Activated CD4-positive, alpha-beta T cell treated with anti-CD3 and anti-CD28 coated beads for 36 hours (primary cell): ENCODE measurements around the gene TH. TPM values are rescaled to one million over a fixed set of nuclear protein-coding genes. Genes with fewer than 3 reads are reported as not detected.

Experiments
- ATAC-seq: fragments of 200-7000 bp; cut with Tn5 transposase; one replicate; pipeline ENCODE4 v1.10.0; 2021; ENCODE audit warnings: mild to moderate bottlenecking, moderate library complexity
- CTCF ChIA-PET: fragments of 350-600 bp; sonication (Branson Sonifier 250); formaldehyde crosslinking; loops from one replicate; lab custom pipeline; 2021; ENCODE audit warnings: antibody characterized with exemption; lab: Charles Lee
- POLR2A ChIA-PET: fragments of 350-600 bp; sonication (Branson Sonifier 250); formaldehyde crosslinking; loops from one replicate; lab custom pipeline; 2021; ENCODE audit warnings: antibody characterized with exemption, inconsistent platforms; lab: Charles Lee
- DNase-seq: peaks from one replicate; pipeline ENCODE4 v3.0.0-alpha.2; 2020
- H3K27ac Mint-ChIP-seq: one replicate; pipeline ENCODE4 v1.8.0; 2021; ENCODE audit warnings: mixed read lengths
- H3K27me3 Mint-ChIP-seq: one replicate; pipeline ENCODE4 v1.8.0; 2021; ENCODE audit warnings: mixed read lengths
- H3K36me3 Mint-ChIP-seq: one replicate; pipeline ENCODE4 v1.8.0; 2021; ENCODE audit warnings: low read depth, mixed read lengths
- H3K4me1 Mint-ChIP-seq: one replicate; pipeline ENCODE4 v1.8.0; 2021; ENCODE audit warnings: mixed read lengths
- H3K4me3 Mint-ChIP-seq: one replicate; pipeline ENCODE4 v1.8.0; 2021; ENCODE audit warnings: mild to moderate bottlenecking, moderate library complexity, mixed read lengths
- H3K9me3 Mint-ChIP-seq: one replicate; pipeline ENCODE4 v1.8.0; 2021; ENCODE audit warnings: low read depth, mixed read lengths
- intact Hi-C, 2 experiments: fragments of 100-400 bp; cut with DNase I in 1 of 2; cut with micrococcal nuclease in 1 of 2; formaldehyde crosslinking; loops; one replicate each; pipeline versions ENCODE4 v1.14.2 to v1.15.1; 2022 to 2024; cut with DNase I, micrococcal nuclease
- total RNA-seq, 2 experiments: library from RNA; stranded (reverse); gene quantifications; one replicate each; pipeline ENCODE4 v1.2.3, GENCODE V29; 2021

The TH gene
- total RNA-seq, 2 experiments from 2014 or later: not detected

DNA sequence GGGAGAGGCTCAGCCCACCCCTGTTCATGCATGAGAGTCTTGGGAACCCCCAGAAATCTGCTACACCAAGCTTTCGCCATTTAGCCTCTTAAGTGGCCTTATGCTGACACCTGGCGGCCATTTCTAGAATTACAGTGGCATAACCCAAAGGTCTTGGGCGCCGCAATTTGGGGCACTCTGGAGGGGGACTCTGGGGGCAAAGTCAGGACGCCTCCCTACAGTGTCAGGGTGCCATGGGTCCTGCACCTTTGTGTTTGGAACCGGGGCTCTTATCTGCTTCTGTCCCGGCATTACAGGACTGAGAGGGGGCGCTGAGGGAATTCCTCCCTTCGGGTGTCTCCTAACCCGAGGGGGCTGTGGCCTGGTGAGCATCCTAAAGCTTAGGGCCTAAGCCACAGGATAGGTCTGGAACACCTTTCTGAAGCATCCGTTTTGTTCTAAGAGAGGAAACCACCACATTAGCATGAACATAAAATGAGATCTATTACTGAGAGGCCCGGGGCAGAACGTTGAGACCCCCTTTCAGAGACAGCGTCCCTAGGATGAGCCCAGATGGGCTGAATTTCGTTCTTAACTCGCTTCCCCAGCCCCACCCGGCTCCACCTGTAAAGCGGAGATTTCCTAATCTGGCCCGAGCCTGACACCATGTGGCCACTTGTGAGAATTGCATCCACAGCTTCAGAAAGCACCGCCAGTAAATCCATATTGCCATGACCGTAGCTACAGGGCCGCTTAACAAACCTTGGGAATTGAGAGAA lies 19.9 kb downstream of the TH start:
- Mint-ChIP-seq H3K4me1 (peaks cover 7% of the 10 kb centered on the region), H3K36me3 (no peaks in the 10 kb centered on the region), H3K9me3 (no peaks in the 10 kb centered on the region), H3K4me3 (peak overlapping the region; percentile 4), H3K27ac (no peak overlapping the region), H3K27me3 (peaks cover 33% of the 10 kb centered on the region)
- intact Hi-C loops: loop anchor here (1.0 to 5.0 kb wide), 8 partner anchors 75 to 499 kb away; partner anchors contain the start of gene TNNT3 (in 1 of the 2)
- ChIA-PET POLR2A (interaction anchor here (0.5 to 1.3 kb wide), 3 partner anchors 9 to 136 kb away, joined by 3 to 4 read pairs (median 3); no protein-coding TSS in a partner anchor), CTCF (interaction anchor here (0.6 to 9.0 kb wide), 57 partner anchors 8 to 518 kb away, joined by 3 to 311 read pairs (median 4); partner anchors contain the start of genes LSP1 and TNNI2)
- DNase-seq (peak; percentile 89), ATAC-seq (peak; percentile 71)

DNA sequence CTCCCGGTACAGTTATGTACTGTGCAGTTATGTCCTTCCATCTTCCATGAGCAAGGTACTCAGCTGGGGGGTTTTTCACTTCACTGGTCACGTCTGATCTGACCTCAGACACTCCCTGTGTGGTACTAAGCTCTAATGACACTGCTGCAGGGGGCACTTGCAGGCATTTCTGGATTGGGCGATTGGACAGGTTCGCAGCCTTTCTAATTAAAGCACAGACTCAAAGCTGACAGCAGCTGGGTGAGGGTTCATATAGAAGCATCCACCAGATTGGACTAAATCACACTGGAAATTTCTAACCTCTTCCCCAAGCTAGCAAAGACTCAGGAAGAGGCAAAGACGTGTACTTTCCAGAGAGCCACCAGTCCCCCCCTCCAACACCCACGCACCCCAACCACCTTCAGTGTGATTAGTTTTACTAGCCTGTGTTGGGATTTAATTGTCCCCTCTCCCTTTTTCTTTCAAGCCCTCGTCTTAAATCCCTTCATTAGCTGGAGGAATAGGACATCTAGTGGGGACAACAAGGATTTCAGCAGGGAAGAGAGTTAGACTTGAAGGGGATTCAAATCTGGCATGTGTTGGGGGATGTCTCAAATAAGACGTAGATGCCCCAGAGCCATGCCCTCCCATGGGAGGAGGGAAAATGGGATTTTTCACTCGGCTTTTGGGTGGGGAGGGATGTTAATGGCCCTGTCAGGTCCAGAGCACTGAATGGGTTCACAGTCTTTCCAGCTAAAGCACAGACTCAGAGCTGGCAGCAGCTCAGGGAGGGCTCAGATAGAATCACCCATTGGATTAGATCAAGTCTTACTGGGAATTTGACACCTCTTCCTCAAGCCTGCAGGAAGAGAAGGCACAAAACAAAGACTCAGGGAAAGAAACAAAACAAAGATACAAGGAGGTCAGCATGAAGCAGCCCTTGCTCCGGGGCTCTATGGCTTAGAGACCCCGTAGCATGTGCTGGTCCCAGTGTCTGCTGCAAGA lies 21.5 kb downstream of the TH start:
- peaks cover 47% of the 10 kb centered on the region for H3K27me3 Mint-ChIP-seq
- no peaks in the 10 kb centered on the region for H3K36me3 Mint-ChIP-seq
- ChIA-PET POLR2A (interaction anchor here (0.6 to 1.1 kb wide), 5 partner anchors 36 to 115 kb away, joined by 3 to 5 read pairs (median 4); no protein-coding TSS in a partner anchor), CTCF (interaction anchor here (0.6 to 9.0 kb wide), 39 partner anchors 9 to 513 kb away, joined by 3 to 311 read pairs (median 4); no protein-coding TSS in a partner anchor)
- no peaks in the 10 kb centered on the region for H3K9me3 Mint-ChIP-seq
- no peak overlapping the region for H3K4me3 Mint-ChIP-seq
- no peak for ATAC-seq
- DNase-seq: no peak
- no peak overlapping the region for H3K27ac Mint-ChIP-seq
- intact Hi-C loops: loop anchor here (2.0 to 5.0 kb wide), 3 partner anchors 73 to 458 kb away; partner anchors contain the start of gene TNNT3 (in 1 of the 2)
- H3K4me1 Mint-ChIP-seq: peaks cover 7% of the 10 kb centered on the region

DNA sequence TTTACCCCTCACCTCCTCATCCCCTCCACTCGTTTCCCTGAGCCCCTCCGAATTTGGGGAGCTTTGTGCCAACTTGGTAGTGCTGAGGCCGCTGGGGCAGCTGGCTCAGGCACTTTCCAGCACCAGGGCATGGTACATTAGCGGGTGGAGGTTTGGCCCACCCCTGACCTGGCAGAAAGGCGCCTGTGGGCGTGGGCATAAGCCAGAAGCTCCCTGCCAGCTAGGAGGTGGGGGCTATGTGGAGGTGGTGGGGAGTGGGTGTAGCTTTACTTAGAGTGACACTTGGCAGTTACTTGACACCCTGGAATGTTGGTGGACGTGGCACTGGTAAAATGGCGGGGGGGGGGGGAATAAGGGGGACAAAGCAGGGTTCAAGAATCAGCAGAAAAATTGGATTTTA lies 22.2 kb downstream of the TH start:
- ATAC-seq (no peak), DNase-seq (no peak)
- no peak overlapping the region for H3K4me3 Mint-ChIP-seq
- no peaks in the 10 kb centered on the region for H3K36me3 Mint-ChIP-seq
- H3K27ac Mint-ChIP-seq: no peak overlapping the region
- intact Hi-C loops: no loop called here
- POLR2A ChIA-PET: interaction anchor here (0.6 to 1.1 kb wide), 3 partner anchors 37 to 112 kb away, joined by 4 to 5 read pairs (median 4); no protein-coding TSS in a partner anchor
- peaks cover 54% of the 10 kb centered on the region for H3K27me3 Mint-ChIP-seq
- H3K4me1 Mint-ChIP-seq: peaks cover 13% of the 10 kb centered on the region
- CTCF ChIA-PET: interaction anchor here (0.6 to 9.0 kb wide), 23 partner anchors 9 to 496 kb away, joined by 3 to 311 read pairs (median 4); no protein-coding TSS in a partner anchor
- H3K9me3 Mint-ChIP-seq: no peaks in the 10 kb centered on the region

DNA sequence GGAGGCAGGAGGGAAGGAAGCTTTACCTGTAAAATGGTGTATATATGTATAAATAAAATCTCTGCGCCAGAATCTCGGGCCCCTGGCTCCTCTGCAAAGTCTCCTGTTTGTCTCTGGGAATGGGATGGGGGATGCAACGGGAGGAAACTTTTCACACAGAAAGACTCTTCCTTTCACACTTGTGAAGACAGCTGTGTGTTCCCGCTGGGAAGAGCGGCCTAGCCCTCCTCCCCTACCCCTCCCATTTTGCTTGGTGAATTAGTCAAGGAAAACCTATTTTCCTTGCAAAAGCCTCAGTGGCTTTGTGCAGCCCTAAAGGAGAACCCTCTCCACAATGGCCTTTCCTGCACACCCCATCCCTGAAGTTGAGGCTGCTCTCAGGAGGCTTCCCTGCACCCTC lies 23.0 kb downstream of the TH start:
- peaks cover 56% of the 10 kb centered on the region for H3K27me3 Mint-ChIP-seq
- H3K27ac Mint-ChIP-seq: no peak overlapping the region
- intact Hi-C loops: no loop called here

DNA sequence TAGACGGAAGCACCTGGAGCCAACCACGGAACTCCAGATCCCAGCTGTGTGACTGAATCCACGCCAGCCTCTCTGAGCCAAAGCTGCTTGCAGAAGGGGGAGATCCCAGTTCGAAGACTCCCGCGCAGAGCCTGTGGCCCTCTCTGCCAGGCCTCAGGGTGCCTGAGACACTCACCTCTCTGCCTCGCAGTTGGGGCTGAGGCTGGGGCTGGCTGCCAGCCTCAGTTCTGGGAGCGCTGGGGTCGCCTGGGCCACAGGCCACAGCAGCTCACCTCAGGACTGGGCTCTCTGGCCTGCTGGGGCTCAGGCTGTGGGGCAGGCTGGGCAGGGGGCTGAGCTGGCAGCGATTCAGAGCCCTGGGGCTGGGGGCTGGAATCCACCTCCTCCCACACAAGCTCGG lies 24.2 kb downstream of the TH start:
- ChIA-PET POLR2A (no interaction called here), CTCF (interaction anchor here (0.7 to 9.0 kb wide), 2 partner anchors 110 to 213 kb away, joined by 3 to 311 read pairs; no protein-coding TSS in a partner anchor)
- H3K9me3 Mint-ChIP-seq: no peaks in the 10 kb centered on the region
- ATAC-seq (no peak), DNase-seq (no peak)
- H3K27ac Mint-ChIP-seq: no peak overlapping the region
- H3K4me1 Mint-ChIP-seq: peaks cover 27% of the 10 kb centered on the region
- peaks cover 65% of the 10 kb centered on the region for H3K27me3 Mint-ChIP-seq
- no peaks in the 10 kb centered on the region for H3K36me3 Mint-ChIP-seq
- H3K4me3 Mint-ChIP-seq: no peak overlapping the region
- intact Hi-C loops: no loop called here

More for the DNA sequence above, 23.0 kb downstream of the TH start:
- ChIA-PET CTCF (interaction anchor here (0.6 to 9.0 kb wide), 8 partner anchors 8 to 455 kb away, joined by 3 to 311 read pairs (median 4); no protein-coding TSS in a partner anchor), POLR2A (no interaction called here)
- no peaks in the 10 kb centered on the region for H3K9me3 Mint-ChIP-seq
- H3K4me3 Mint-ChIP-seq: no peak overlapping the region
- ATAC-seq: no peak
- H3K36me3 Mint-ChIP-seq: no peaks in the 10 kb centered on the region
- peaks cover 15% of the 10 kb centered on the region for H3K4me1 Mint-ChIP-seq
- no peak for DNase-seq

DNA sequence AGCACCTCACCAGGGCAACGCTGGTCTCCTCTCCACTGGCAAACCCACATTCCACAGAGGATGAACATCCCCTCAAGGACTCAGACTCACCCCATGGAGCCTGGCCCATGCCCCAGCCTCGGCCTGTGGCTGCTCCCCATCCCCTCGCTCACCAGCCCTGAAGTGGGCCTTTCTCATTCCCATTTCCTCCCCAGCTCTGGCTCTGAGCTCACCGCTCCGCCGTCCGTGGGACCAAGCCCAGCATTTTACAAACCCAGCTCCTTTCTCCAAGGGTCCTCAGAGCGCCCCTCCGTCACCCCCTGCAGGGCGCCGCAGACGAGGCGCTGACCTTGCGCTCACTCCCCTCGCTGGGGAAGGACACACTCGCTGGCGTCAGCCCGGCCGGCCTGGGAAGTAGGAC lies 25.6 kb downstream of the TH start:
- intact Hi-C loops: no loop called here
- Mint-ChIP-seq H3K4me1 (peaks cover 31% of the 10 kb centered on the region), H3K27ac (no peak overlapping the region), H3K9me3 (no peaks in the 10 kb centered on the region), H3K27me3 (peaks cover 75% of the 10 kb centered on the region), H3K4me3 (no peak overlapping the region), H3K36me3 (no peaks in the 10 kb centered on the region)
- ChIA-PET POLR2A (no interaction called here), CTCF (interaction anchor here (0.6 kb wide), 1 partner anchor 22 kb away, joined by 3 read pairs; no protein-coding TSS in a partner anchor)
- DNase-seq (no peak), ATAC-seq (no peak)

DNA sequence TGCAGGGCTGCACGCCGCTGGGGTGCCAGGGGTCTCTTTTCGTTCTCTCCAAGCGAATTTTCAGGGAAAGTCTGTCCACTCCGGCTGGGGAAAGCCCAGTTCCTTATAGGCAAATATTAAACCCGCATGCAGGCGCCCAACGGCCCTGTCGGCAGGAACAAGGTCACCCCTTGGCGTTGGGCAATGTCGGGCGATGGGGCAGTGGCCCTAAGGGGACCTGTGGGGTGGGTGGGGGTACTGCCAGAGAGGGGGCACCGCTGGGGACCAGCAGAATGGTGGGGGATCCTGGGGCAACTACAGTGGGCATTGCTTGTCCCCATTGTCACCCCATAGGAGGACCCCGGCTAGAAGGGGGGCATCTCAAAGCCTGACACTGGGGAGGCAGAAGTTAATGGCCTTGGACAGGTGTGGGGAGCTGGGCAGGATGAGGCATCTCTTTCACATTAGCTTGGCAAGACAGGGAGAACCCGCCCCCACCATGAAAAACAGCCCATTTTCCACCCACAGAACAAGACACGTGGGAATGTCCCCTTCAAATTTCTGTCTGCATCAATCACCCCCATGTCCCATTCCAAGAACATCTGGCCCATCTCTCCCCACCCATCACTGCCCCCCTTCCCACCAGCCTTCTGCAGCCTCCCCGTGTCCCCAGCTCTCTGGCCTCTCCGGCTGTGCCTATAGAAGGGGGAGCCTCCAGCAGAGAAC lies 26.9 kb downstream of the TH start:
- H3K9me3 Mint-ChIP-seq: no peaks in the 10 kb centered on the region
- H3K36me3 Mint-ChIP-seq: no peaks in the 10 kb centered on the region
- peaks cover 29% of the 10 kb centered on the region for H3K4me1 Mint-ChIP-seq
- H3K27ac Mint-ChIP-seq: no peak overlapping the region
- no peak overlapping the region for H3K4me3 Mint-ChIP-seq
- ATAC-seq: no peak
- POLR2A ChIA-PET: no interaction called here
- CTCF ChIA-PET: interaction anchor here (0.7 to 1.0 kb wide), 3 partner anchors 7 to 115 kb away, joined by 3 to 4 read pairs (median 3); no protein-coding TSS in a partner anchor
- intact Hi-C loops: loop anchor here in 1 of 2 experiments (5.0 kb wide), 1 partner anchor 572 kb away; the partner anchor contains the start of gene DUSP8
- DNase-seq: no peak
- H3K27me3 Mint-ChIP-seq: peaks cover 68% of the 10 kb centered on the region

DNA sequence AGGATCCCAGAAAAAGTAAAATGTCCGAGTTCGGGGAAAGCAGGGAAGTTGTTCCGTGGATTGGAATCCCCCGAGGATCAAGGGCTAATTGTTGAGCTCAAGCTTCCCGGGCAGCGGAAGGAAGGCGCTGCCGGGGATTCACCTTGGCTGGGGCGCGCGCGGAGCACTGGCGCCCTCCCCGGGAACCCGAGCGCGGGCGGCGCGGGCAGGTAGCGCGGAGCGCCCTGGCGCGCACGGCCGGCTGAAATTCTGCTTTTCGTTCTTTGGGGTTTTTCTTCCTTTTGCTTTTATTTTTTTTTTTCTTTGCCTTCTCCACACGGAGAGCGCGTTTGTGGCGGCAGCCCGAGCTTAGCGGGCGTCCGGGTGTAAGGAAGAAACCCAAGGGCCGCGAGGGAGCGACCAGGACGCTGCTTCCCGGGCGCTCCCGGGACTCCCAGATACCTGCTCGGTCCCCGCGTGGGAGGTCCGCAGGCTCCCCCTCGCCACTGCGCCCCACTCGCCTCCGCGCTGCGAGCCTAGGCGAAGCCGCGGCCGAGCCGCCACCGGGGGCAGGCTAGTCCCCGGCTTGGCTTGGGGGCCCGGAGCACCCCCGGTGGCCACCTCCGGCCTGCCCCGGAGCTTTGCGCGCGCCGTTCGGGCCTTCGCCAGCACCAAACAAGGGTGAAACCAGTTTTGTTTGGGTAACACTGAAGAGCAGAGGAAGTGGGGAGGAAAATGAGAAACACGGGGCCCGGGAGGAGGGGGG lies 27.6 kb downstream of the TH start:
- ATAC-seq: no peak
- CTCF ChIA-PET: interaction anchor here (1.0 to 1.8 kb wide), 4 partner anchors 8 to 262 kb away, joined by 4 to 11 read pairs (median 5); no protein-coding TSS in a partner anchor
- Mint-ChIP-seq H3K9me3 (no peaks in the 10 kb centered on the region), H3K4me1 (peaks cover 29% of the 10 kb centered on the region), H3K27me3 (peaks cover 65% of the 10 kb centered on the region), H3K4me3 (peak overlapping the region; percentile 49), H3K27ac (no peak overlapping the region), H3K36me3 (no peaks in the 10 kb centered on the region)
- intact Hi-C loops: loop anchor here (1.0 to 5.0 kb wide), 4 partner anchors 67 to 572 kb away; partner anchors contain the start of genes DUSP8 (in 1 of the 2) and LSP1 (in 1 of the 2)
- POLR2A ChIA-PET: no interaction called here
- DNase-seq: peak; percentile 66

DNA sequence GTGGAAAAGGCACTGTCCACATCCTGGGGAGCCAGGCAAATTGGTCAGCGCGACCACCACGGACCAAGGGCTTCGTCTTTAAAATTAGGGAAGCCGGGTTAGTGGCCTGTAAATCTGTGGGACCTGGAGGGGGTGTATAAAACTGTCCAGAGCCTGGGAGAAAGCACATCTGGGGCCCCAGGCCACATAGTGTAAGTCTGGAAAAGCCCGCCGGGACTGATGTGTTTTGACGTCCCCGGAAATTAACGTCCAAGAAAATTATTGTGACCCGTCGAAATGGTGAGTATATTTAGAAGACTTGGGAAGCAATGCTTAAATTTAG lies 28.2 kb downstream of the TH start:
- intact Hi-C loops: loop anchor here (1.0 to 5.0 kb wide), 4 partner anchors 66 to 571 kb away; partner anchors contain the start of genes DUSP8 (in 1 of the 2) and LSP1 (in 1 of the 2)
- DNase-seq (no peak), ATAC-seq (no peak)
- Mint-ChIP-seq H3K9me3 (no peaks in the 10 kb centered on the region), H3K27ac (no peak overlapping the region), H3K27me3 (peaks cover 62% of the 10 kb centered on the region), H3K4me3 (peak overlapping the region; percentile 49), H3K36me3 (no peaks in the 10 kb centered on the region), H3K4me1 (peaks cover 29% of the 10 kb centered on the region)
- POLR2A ChIA-PET: interaction anchor here (0.6 to 2.5 kb wide), 3 partner anchors 8 to 832 kb away, joined by 4 to 15 read pairs (median 4); no protein-coding TSS in a partner anchor
- CTCF ChIA-PET: interaction anchor here (0.7 to 1.8 kb wide), 8 partner anchors 9 to 310 kb away, joined by 3 to 11 read pairs (median 4); no protein-coding TSS in a partner anchor
